Prostate gland (tissue), 2 donors: ENCODE results near the gene MAD1L1. TPM values are rescaled to one million over a fixed set of nuclear protein-coding genes. Genes with fewer than 3 reads are reported as not detected.

Experiments used
- DNase-seq: peaks from one replicate; pipeline ENCODE4 v3.0.0-alpha.2; 2019; ENCODE audit warnings: low spot score
- H3K27ac ChIP-seq, 2 donors: fragments of 200-600 bp; sonication (generic); 2 replicates each; pipeline ENCODE4 v1.5.1; 2017 to 2019
- H3K27me3 ChIP-seq: fragments of 200-600 bp; sonication (generic); replicated peaks from 2 replicates; pipeline ENCODE4 v1.5.1; 2019; ENCODE audit not compliant: insufficient read depth
- H3K36me3 ChIP-seq, 2 donors: fragments of 200-600 bp; sonication (generic); 1 replicate in 1 of 2; 2 replicates in 1 of 2; pipeline versions ENCODE4 v1.5.1 to v1.8.1; 2017 to 2019
- H3K4me1 ChIP-seq: fragments of 200-600 bp; sonication (generic); replicated peaks from 2 replicates; pipeline ENCODE4 v1.5.1; 2019
- H3K4me3 ChIP-seq, 2 donors: fragments of 200-600 bp; sonication (generic); 2 replicates each; pipeline ENCODE4 v1.5.1; 2017 to 2019
- H3K9me3 ChIP-seq: fragments of 200-600 bp; sonication (generic); 2 replicates; pipeline ENCODE4 v1.5.1; 2017
- CTCF ChIP-seq, 4 experiments: fragments of 200-600 bp in 2 of 4; fragments of 450-650 bp in 2 of 4; sonication (generic) in 2 of 4; IDR thresholded peaks; 1 replicate in 3 of 4; 2 replicates in 1 of 4; pipeline ENCODE4 v1.5.1; 2016 to 2019; ENCODE audit warnings: antibody characterized with exemption in 4 of 4, mild to moderate bottlenecking in 2 of 4, moderate library complexity in 2 of 4
- POLR2A ChIP-seq: fragments of 450-650 bp; IDR thresholded peaks from one replicate; pipeline ENCODE4 v1.6.1; 2016; ENCODE audit warnings: antibody characterized with exemption, mild to moderate bottlenecking
- POLR2AphosphoS5 ChIP-seq: sonication (generic); formaldehyde crosslinking; IDR thresholded peaks from one replicate; pipeline ENCODE4 v1.6.1; 2017; ENCODE audit warnings: antibody characterized with exemption
- WGBS: methylation state at CpG from one replicate; pipeline ENCODE4 v1.1.5; 2018; 5-methylcytosine and 5-hydroxymethylcytosine counted together
- intact Hi-C: fragments of 100-400 bp; cut with DNase I; formaldehyde crosslinking; loops from one replicate; pipeline ENCODE4 v1.14.2; 2022
- total RNA-seq, 2 donors: library from RNA; depleted of rRNA; stranded (reverse); fragments of >200 nt; gene quantifications; one replicate each; pipeline ENCODE4 v1.1.0, GENCODE V29; 2016

MAD1L1 gene
- total RNA-seq, 2 donors from 2014 or later = 79.3 to 91.9 TPM

- H3K9me3 ChIP-seq = no peaks in the 10 kb centered on the region
- H3K36me3 ChIP-seq = no peaks in the 10 kb centered on the region
- intact Hi-C loops = no loop called here
- H3K4me3 ChIP-seq = no peak overlapping the region
- H3K27ac ChIP-seq = no peak overlapping the region
- no peak for DNase-seq
- no peak for TF ChIP-seq CTCF (IDR thresholded peaks at IDR 0.05)
- TF ChIP-seq POLR2A = no peak
- TF ChIP-seq POLR2AphosphoS5 = no peak
- H3K4me1 ChIP-seq = no peaks in the 10 kb centered on the region
- WGBS = 97% methylated on average over 9 of the region's 9 CpGs
- H3K27me3 ChIP-seq = no peaks in the 10 kb centered on the region
These were observed 210.7 kb downstream of the MAD1L1 start for GRCh38 chr7:2022021-2022409.

- H3K4me3 ChIP-seq = no peak overlapping the region
- TF ChIP-seq POLR2AphosphoS5 = no peak
- intact Hi-C loops = no loop called here
- no peaks in the 10 kb centered on the region for H3K27me3 ChIP-seq
- no peaks in the 10 kb centered on the region for H3K36me3 ChIP-seq
- 72% methylated on average over 41 of the region's 43 CpGs for WGBS
- H3K27ac ChIP-seq = no peak overlapping the region
- no peaks in the 10 kb centered on the region for H3K9me3 ChIP-seq
- H3K4me1 ChIP-seq = no peaks in the 10 kb centered on the region
- no peak for DNase-seq
These were observed 212.8 kb downstream of the MAD1L1 start for GRCh38 chr7:2019711-2020511.

GRCh38 chr7:2019461-2019710 is 213.4 kb downstream of the MAD1L1 start:
- H3K36me3 ChIP-seq = no peaks in the 10 kb centered on the region
- no peaks in the 10 kb centered on the region for H3K9me3 ChIP-seq
- no peaks in the 10 kb centered on the region for H3K27me3 ChIP-seq
- H3K4me3 ChIP-seq = no peak overlapping the region
- intact Hi-C loops = no loop called here
- no peaks in the 10 kb centered on the region for H3K4me1 ChIP-seq
- no peak for DNase-seq
- TF ChIP-seq CTCF (IDR thresholded peaks at IDR 0.05) = no peak
- no peak for TF ChIP-seq POLR2A
- no peak for TF ChIP-seq POLR2AphosphoS5
- H3K27ac ChIP-seq = no peak overlapping the region
- 75% methylated on average over 10 of the region's 10 CpGs for WGBS

- no peaks in the 10 kb centered on the region for H3K27me3 ChIP-seq
- no peak for TF ChIP-seq POLR2AphosphoS5
- no peak for TF ChIP-seq POLR2A
- no peak for TF ChIP-seq CTCF (IDR thresholded peaks at IDR 0.05)
- no peak overlapping the region for H3K27ac ChIP-seq
- H3K9me3 ChIP-seq = no peaks in the 10 kb centered on the region
- no peaks in the 10 kb centered on the region for H3K4me1 ChIP-seq
- intact Hi-C loops = no loop called here
- no peaks in the 10 kb centered on the region for H3K36me3 ChIP-seq
- 60% methylated on average over 28 of the region's 28 CpGs for WGBS
- no peak for DNase-seq
- H3K4me3 ChIP-seq = no peak overlapping the region
These were observed 213.9 kb downstream of the MAD1L1 start for GRCh38 chr7:2018569-2019460.

- no peak for DNase-seq
These were observed 214.7 kb downstream of the MAD1L1 start for GRCh38 chr7:2017914-2018568.

More at GRCh38 chr7:2017914-2018568, 214.7 kb downstream of the MAD1L1 start:
- Histone ChIP-seq H3K36me3 (no peaks in the 10 kb centered on the region), H3K4me1 (no peaks in the 10 kb centered on the region), H3K27ac (no peak overlapping the region), H3K9me3 (no peaks in the 10 kb centered on the region), H3K27me3 (no peaks in the 10 kb centered on the region), H3K4me3 (no peak overlapping the region)
- TF ChIP-seq POLR2AphosphoS5 = no peak
- no peak for TF ChIP-seq CTCF (IDR thresholded peaks at IDR 0.05)
- no peak for TF ChIP-seq POLR2A
- intact Hi-C loops = no loop called here
- WGBS = 91% methylated on average over 28 of the region's 28 CpGs
